Kasumi-1 (cell line): ENCODE data around the gene CX3CR1.

Experiments used
- DNase-seq, 2 experiments: peaks; one replicate each; lab custom pipeline; 2025; lab: John Stamatoyannopoulos, UW

The CX3CR1 gene

GRCh38 chr3:39291903-39292329 lies 12.1 kb upstream of the CX3CR1 start:
- peak; percentile 67 to 71 for DNase-seq

- no peak for DNase-seq
Observed at GRCh38 chr3:39290255-39290654, 10.4 kb upstream of the CX3CR1 start.

GRCh38 chr3:39289107-39289506 lies 9.3 kb upstream of the CX3CR1 start:
- DNase-seq = no peak

GRCh38 chr3:39288300-39288808 lies 8.5 kb upstream of the CX3CR1 start:
- DNase-seq = peak; percentile 85 to 88

- DNase-seq = no peak
Observed at GRCh38 chr3:39287216-39288164, 7.7 kb upstream of the CX3CR1 start.

- DNase-seq = no peak
Observed at GRCh38 chr3:39286771-39287170, 6.9 kb upstream of the CX3CR1 start.

GRCh38 chr3:39285332-39285731 lies 5.5 kb upstream of the CX3CR1 start:
- no peak for DNase-seq

GRCh38 chr3:39284457-39284881 lies 4.6 kb upstream of the CX3CR1 start:
- no peak for DNase-seq

GRCh38 chr3:39282057-39282456 lies 2.2 kb upstream of the CX3CR1 start:
- no peak for DNase-seq

GRCh38 chr3:39281533-39281932 lies 1.7 kb upstream of the CX3CR1 start:
- no peak for DNase-seq

- DNase-seq = no peak
Observed at GRCh38 chr3:39280571-39280970, 735 bp upstream of the CX3CR1 start.

GRCh38 chr3:39278616-39278935 lies 1.3 kb downstream of the CX3CR1 start:
- DNase-seq = no peak

- DNase-seq = no peak
Observed at GRCh38 chr3:39277893-39278615, 1.8 kb downstream of the CX3CR1 start.

GRCh38 chr3:39276746-39277145 lies 3.1 kb downstream of the CX3CR1 start:
- DNase-seq = peak; percentile 35 to 52

GRCh38 chr3:39275963-39276593 lies 3.8 kb downstream of the CX3CR1 start:
- DNase-seq = no peak

GRCh38 chr3:39275052-39275451 lies 4.8 kb downstream of the CX3CR1 start:
- DNase-seq = no peak

GRCh38 chr3:39273119-39273518 lies 6.7 kb downstream of the CX3CR1 start:
- no peak for DNase-seq

GRCh38 chr3:39272191-39272590 lies 7.6 kb downstream of the CX3CR1 start:
- peak; percentile 31 to 53 for DNase-seq

- DNase-seq = no peak
Observed at GRCh38 chr3:39271363-39271914, 8.4 kb downstream of the CX3CR1 start.

GRCh38 chr3:39269528-39269927 lies 10.3 kb downstream of the CX3CR1 start:
- DNase-seq = no peak

GRCh38 chr3:39268549-39268900 lies 11.3 kb downstream of the CX3CR1 start:
- DNase-seq = no peak
